K562 (cell line): ENCODE measurements around the gene NINJ1. TPM values are rescaled to one million over a fixed set of nuclear protein-coding genes. Genes with fewer than 3 reads are reported as not detected.

Source experiments
- AFF1 ChIP-seq, 2 experiments: fragments of 450-650 bp; IDR thresholded peaks; 2 replicates each; pipeline ENCODE4 v1.6.1; 2018; ENCODE audit warnings: mild to moderate bottlenecking in 2 of 2, low read depth in 1 of 2; ENCODE audit not compliant: partially characterized antibody in 2 of 2
- CC2D1A ChIP-seq: fragments of 450-650 bp; IDR thresholded peaks from 2 replicates; pipeline ENCODE4 v1.6.1; 2017; ENCODE audit warnings: mild to moderate bottlenecking
- DDX20 ChIP-seq: fragments of 450-650 bp; IDR thresholded peaks from 2 replicates; pipeline ENCODE4 v1.6.1; 2016; ENCODE audit warnings: missing genetic modification characterization, low read depth, mild to moderate bottlenecking, missing compliant biosample characterization, moderate library complexity
- DPF2 ChIP-seq: fragments of 450-650 bp; IDR thresholded peaks from 2 replicates; pipeline ENCODE4 v1.6.1; 2016
- EWSR1 ChIP-seq: fragments of 450-650 bp; IDR thresholded peaks from 2 replicates; pipeline ENCODE4 v1.6.1; 2018; ENCODE audit warnings: borderline replicate concordance, mild to moderate bottlenecking, low read depth, moderate library complexity; ENCODE audit not compliant: partially characterized antibody
- GATAD2B ChIP-seq: fragments of 450-650 bp; IDR thresholded peaks from 2 replicates; pipeline ENCODE4 v1.6.1; 2017; ENCODE audit warnings: mild to moderate bottlenecking, borderline replicate concordance
- HMGN3 ChIP-seq: IDR thresholded peaks from 2 replicates; pipeline ENCODE4 v1.6.1; 2011; ENCODE audit warnings: borderline replicate concordance, low read depth, mild to moderate bottlenecking, mixed read lengths, low read length; ENCODE audit not compliant: insufficient read length; ENCODE audit errors: extremely low read depth
- HNRNPLL ChIP-seq: fragments of 200-400 bp; formaldehyde crosslinking; IDR thresholded peaks from 2 replicates; pipeline ENCODE4 v1.6.1; 2017; ENCODE audit warnings: low read length, low read depth, mild to moderate bottlenecking; ENCODE audit not compliant: poor library complexity, severe bottlenecking
- JUNB ChIP-seq: fragments of 450-650 bp; formaldehyde crosslinking; conservative IDR thresholded peaks from 2 replicates; pipeline ENCODE4 v1.4.0; 2020; ENCODE audit warnings: mild to moderate bottlenecking
- KLF6 ChIP-seq: fragments of 250-450 bp; sonication (Bioruptor Pico); IDR thresholded peaks from 2 replicates; pipeline ENCODE4 v1.4.0; 2020; ENCODE audit warnings: mild to moderate bottlenecking, moderate library complexity, borderline replicate concordance
- MBD1 ChIP-seq: fragments of 250-450 bp; sonication (Bioruptor Pico); IDR thresholded peaks from 2 replicates; pipeline ENCODE4 v1.8.0; 2022; ENCODE audit warnings: inconsistent platforms
- MLLT1 ChIP-seq, 2 experiments: fragments of 450-650 bp; IDR thresholded peaks; 2 replicates each; pipeline ENCODE4 v1.6.1; 2016
- NBN ChIP-seq: fragments of 450-650 bp; IDR thresholded peaks from 2 replicates; pipeline ENCODE4 v1.6.1; 2016; ENCODE audit warnings: low read depth, mild to moderate bottlenecking
- PHTF2 ChIP-seq: fragments of 250-450 bp; sonication (Bioruptor Pico); IDR thresholded peaks from 2 replicates; pipeline ENCODE4 v1.5.0; 2021; ENCODE audit warnings: mild to moderate bottlenecking
- POLR2H ChIP-seq: IDR thresholded peaks from 2 replicates; pipeline ENCODE4 v1.6.1; 2016; ENCODE audit warnings: missing genetic modification characterization, low read depth, mild to moderate bottlenecking, control low read depth, missing compliant biosample characterization, moderate library complexity
- RFX5 ChIP-seq: IDR thresholded peaks from 2 replicates; pipeline ENCODE4 v1.6.1; 2011; ENCODE audit warnings: low read depth, mild to moderate bottlenecking, improper control_type of control experiment, low read length
- SMARCB1 ChIP-seq: IDR thresholded peaks from 2 replicates; pipeline ENCODE4 v1.6.1; 2011; ENCODE audit warnings: improper control_type of control experiment, low read depth; ENCODE audit not compliant: insufficient read length
- SMARCE1 ChIP-seq: fragments of 450-650 bp; IDR thresholded peaks from 2 replicates; pipeline ENCODE4 v1.7.1; 2016; ENCODE audit warnings: mild to moderate bottlenecking
- THRAP3 ChIP-seq: fragments of 450-650 bp; IDR thresholded peaks from 2 replicates; pipeline ENCODE4 v1.6.1; 2016; ENCODE audit warnings: mild to moderate bottlenecking, inconsistent platforms, borderline replicate concordance
- ZBTB8A ChIP-seq: fragments of 450-650 bp; IDR thresholded peaks from 2 replicates; pipeline ENCODE4 v1.6.1; 2018; ENCODE audit warnings: mild to moderate bottlenecking, moderate library complexity; ENCODE audit not compliant: partially characterized antibody
- ZFP30 ChIP-seq: fragments of 250-450 bp; sonication (Bioruptor Pico); IDR thresholded peaks from 2 replicates; pipeline ENCODE4 v1.8.0; 2022; ENCODE audit warnings: moderate library complexity, mild to moderate bottlenecking, inconsistent platforms, borderline replicate concordance
- polyA plus RNA-seq, 8 experiments: library from polyadenylated mRNA; depleted of rRNA in 4 of 8; stranded (reverse) in 5 of 8; unstranded in 3 of 8; fragments of >200 nt; fragmentation: Nextera tagmentation in 2 of 8; fragmentation: Illumina TruSeq in 1 of 8; extraction: Ambion mirVana in 2 of 8; extraction: Trizol in 1 of 8; gene quantifications; 2 replicates each; pipeline versions ENCODE4 v1.2.1 to v1.2.3, GENCODE V29; 2011 to 2014; ENCODE audit warnings: inconsistent platforms in 1 of 8, missing spikeins in 1 of 8
- total RNA-seq, 7 experiments: library from RNA; depleted of rRNA in 6 of 7; stranded (reverse); fragments of >200 nt in 6 of 7; fragmentation: Illumina TruSeq in 2 of 7; extraction: Trizol in 2 of 7; gene quantifications; 2 replicates each; pipeline versions ENCODE4 v1.2.1 to v1.2.3, GENCODE V29; 2011 to 2021; ENCODE audit warnings: low replicate concordance in 1 of 7

NINJ1 gene
- total and polyA plus RNA-seq, 9 of the 15 experiments (the other 6 are each of a cell fraction or from before 2014, with no cell fraction given): 0.13 to 8.4 (median 4.9) TPM

- TF ChIP-seq MLLT1 (IDR thresholded peaks at IDR 0.05) (no peak), EWSR1 (no peak), KLF6 (CRISPR knock-in tag) (no peak), MBD1 (CRISPR knock-in tag) (no peak), SMARCB1 (no peak), AFF1 (IDR thresholded peaks at IDR 0.05; ENCODE audit: low read depth in 1 of 2, partially characterized antibody in 2 of 2) (no peak), PHTF2 (CRISPR knock-in tag) (no peak), DPF2 (no peak), ZFP30 (no peak), CC2D1A (no peak), HMGN3 (peak; percentile 71), DDX20 (no peak), POLR2H (tag) (peak; percentile 83), SMARCE1 (no peak), JUNB (CRISPR knock-in tag) (no peak), GATAD2B (no peak), ZBTB8A (no peak), NBN (no peak), THRAP3 (no peak), HNRNPLL (peak; percentile 26), RFX5 (no peak)
Observed at GRCh38 chr9:93095205-93096130, 38.6 kb downstream of the NINJ1 start (continued).
